Neural cell (in vitro differentiated cells): ENCODE results near the gene CHST1. TPM values are rescaled to one million over a fixed set of nuclear protein-coding genes. Genes with fewer than 3 reads are reported as not detected.

Experiments used
- H2AFZ ChIP-seq: fragments of 200-600, 300-800 bp; sonication (generic), shearing (Covaris generic); 2 replicates; pipeline ENCODE4 v1.6.0; 2014; ENCODE audit warnings: low read depth, mild to moderate bottlenecking, antibody characterized with exemption, low read length, moderate library complexity
- H3F3A ChIP-seq: fragments of 200-600 bp; shearing (Covaris generic); 2 replicates; pipeline ENCODE4 v1.6.1; 2016; ENCODE audit warnings: mild to moderate bottlenecking, moderate library complexity, mixed read lengths, antibody characterized with exemption, low read length; ENCODE audit not compliant: insufficient read depth, poor library complexity, severe bottlenecking
- H3K27ac ChIP-seq: fragments of 200-600, 300-800 bp; sonication (generic), shearing (Covaris generic); 2 replicates; pipeline ENCODE4 v1.5.1; 2014; ENCODE audit warnings: mild to moderate bottlenecking, low read length, moderate library complexity
- H3K27me3 ChIP-seq: fragments of 300-800, 200-600 bp; sonication (generic), shearing (Covaris generic); 2 replicates; pipeline ENCODE4 v1.6.0; 2014; ENCODE audit warnings: mild to moderate bottlenecking, low read depth, low read length, moderate library complexity; ENCODE audit not compliant: insufficient read depth
- H3K36me3 ChIP-seq: fragments of 300-800, 200-600 bp; sonication (generic), shearing (Covaris generic); 2 replicates; pipeline ENCODE4 v1.5.1; 2014; ENCODE audit warnings: mild to moderate bottlenecking, antibody characterized with exemption, low read length, moderate library complexity; ENCODE audit not compliant: insufficient read depth
- H3K4me2 ChIP-seq: fragments of 300-800, 200-600 bp; sonication (generic), shearing (Covaris generic); 2 replicates; pipeline ENCODE4 v1.6.0; 2014; ENCODE audit warnings: mild to moderate bottlenecking, low read length
- H3K4me3 ChIP-seq: fragments of 300-800, 200-600 bp; sonication (generic), shearing (Covaris generic); 2 replicates; pipeline ENCODE4 v1.5.1; 2014; ENCODE audit warnings: mild to moderate bottlenecking, low read length, moderate library complexity
- H3K79me2 ChIP-seq: fragments of 200-600 bp; shearing (Covaris generic); replicated peaks from 2 replicates; pipeline ENCODE4 v1.6.0; 2014; ENCODE audit warnings: mild to moderate bottlenecking, low read length, moderate library complexity; ENCODE audit not compliant: insufficient read depth
- H3K9ac ChIP-seq: fragments of 300-800, 200-600 bp; sonication (generic), shearing (Covaris generic); 2 replicates; pipeline ENCODE4 v1.6.1; 2016; ENCODE audit warnings: mild to moderate bottlenecking, low read length, mixed read lengths
- H3K9me2 ChIP-seq: fragments of 200-600 bp; shearing (Covaris generic); 2 replicates; pipeline ENCODE4 v1.6.1; 2016; ENCODE audit warnings: mild to moderate bottlenecking, low read length, mixed read lengths; ENCODE audit not compliant: insufficient read depth
- H3K9me3 ChIP-seq: fragments of 200-600, 300-800 bp; sonication (generic), shearing (Covaris generic); 2 replicates; pipeline ENCODE4 v1.6.1; 2016; ENCODE audit warnings: mild to moderate bottlenecking, mixed run types, low read length, moderate library complexity, mixed read lengths
- H4K20me1 ChIP-seq: fragments of 200-600 bp; shearing (Covaris generic); 2 replicates; pipeline ENCODE4 v1.6.1; 2016; ENCODE audit warnings: mild to moderate bottlenecking, mixed run types; ENCODE audit not compliant: insufficient read depth
- CTCF ChIP-seq: fragments of 450-650 bp; IDR thresholded peaks from 2 replicates; pipeline ENCODE4 v1.5.1; 2014; ENCODE audit warnings: antibody characterized with exemption, mild to moderate bottlenecking, moderate library complexity; ENCODE audit not compliant: poor library complexity, severe bottlenecking
- EP300 ChIP-seq: fragments of 450-650 bp; conservative IDR thresholded peaks from 2 replicates; pipeline ENCODE4 v1.6.1; 2014; ENCODE audit warnings: antibody characterized with exemption, mild to moderate bottlenecking, moderate library complexity; ENCODE audit not compliant: poor library complexity, severe bottlenecking
- EZH2 ChIP-seq: fragments of 200-600, 300-800 bp; shearing (Covaris generic), sonication (generic); IDR thresholded peaks from 2 replicates; pipeline ENCODE4 v1.6.1; 2014; ENCODE audit warnings: antibody characterized with exemption, low read length, borderline replicate concordance, mild to moderate bottlenecking; ENCODE audit not compliant: insufficient read depth, poor library complexity, severe bottlenecking
- MXI1 ChIP-seq: fragments of 450-650 bp; conservative IDR thresholded peaks from 2 replicates; pipeline ENCODE4 v1.6.1; 2014; ENCODE audit warnings: antibody characterized with exemption, mild to moderate bottlenecking; ENCODE audit not compliant: poor library complexity, severe bottlenecking
- POLR2AphosphoS5 ChIP-seq: IDR thresholded peaks from 2 replicates; pipeline ENCODE4 v1.6.1; 2012
- REST ChIP-seq: IDR thresholded peaks from 2 replicates; pipeline ENCODE4 v1.6.1; 2012; ENCODE audit warnings: borderline replicate concordance
- SMC3 ChIP-seq: fragments of 450-650 bp; conservative IDR thresholded peaks from 2 replicates; pipeline ENCODE4 v1.6.1; 2014; ENCODE audit warnings: antibody characterized with exemption, mild to moderate bottlenecking, moderate library complexity; ENCODE audit not compliant: poor library complexity
- polyA plus RNA-seq: library from polyadenylated mRNA; depleted of rRNA; stranded (reverse); fragments of >200 nt; gene quantifications from 2 replicates; pipeline ENCODE4 v1.2.3, GENCODE V29; 2014

The CHST1 gene
- polyA plus RNA-seq, 1 donor from 2014 or later: 16.2 TPM

- H2AFZ ChIP-seq: no peak overlapping the region
- H3F3A ChIP-seq: no peaks in the 10 kb centered on the region
- no peak for TF ChIP-seq EZH2
- no peak for TF ChIP-seq POLR2AphosphoS5
- no peak for TF ChIP-seq EP300
- TF ChIP-seq MXI1: no peak
- no peak for TF ChIP-seq CTCF
- TF ChIP-seq SMC3: no peak
- TF ChIP-seq REST: no peak
- no peak overlapping the region for H3K9ac ChIP-seq
- no peak overlapping the region for H3K4me3 ChIP-seq
- H3K4me2 ChIP-seq: no peak overlapping the region
- no peaks in the 10 kb centered on the region for H3K9me3 ChIP-seq
- H3K36me3 ChIP-seq: no peaks in the 10 kb centered on the region
- no peaks in the 10 kb centered on the region for H3K27me3 ChIP-seq
- no peaks in the 10 kb centered on the region for H3K79me2 ChIP-seq
- H3K9me2 ChIP-seq: no peaks in the 10 kb centered on the region
- H3K27ac ChIP-seq: no peak overlapping the region
- H4K20me1 ChIP-seq: no peaks in the 10 kb centered on the region
These were observed 45.2 kb downstream of the CHST1 start for GRCh38 chr11:45620243-45620642.

GRCh38 chr11:45618897-45619296 lies 46.5 kb downstream of the CHST1 start:
- Histone ChIP-seq H3K9me2 (no peaks in the 10 kb centered on the region), H3K4me3 (no peak overlapping the region), H3K36me3 (no peaks in the 10 kb centered on the region), H4K20me1 (no peaks in the 10 kb centered on the region), H2AFZ (no peak overlapping the region), H3K27me3 (no peaks in the 10 kb centered on the region), H3K27ac (no peak overlapping the region), H3F3A (no peaks in the 10 kb centered on the region), H3K79me2 (no peaks in the 10 kb centered on the region), H3K9me3 (no peaks in the 10 kb centered on the region), H3K9ac (no peak overlapping the region), H3K4me2 (no peak overlapping the region)
- TF ChIP-seq EZH2 (no peak), REST (no peak), CTCF (no peak)
